Measurements from ENCODE around the gene LPGAT1.

DNA sequence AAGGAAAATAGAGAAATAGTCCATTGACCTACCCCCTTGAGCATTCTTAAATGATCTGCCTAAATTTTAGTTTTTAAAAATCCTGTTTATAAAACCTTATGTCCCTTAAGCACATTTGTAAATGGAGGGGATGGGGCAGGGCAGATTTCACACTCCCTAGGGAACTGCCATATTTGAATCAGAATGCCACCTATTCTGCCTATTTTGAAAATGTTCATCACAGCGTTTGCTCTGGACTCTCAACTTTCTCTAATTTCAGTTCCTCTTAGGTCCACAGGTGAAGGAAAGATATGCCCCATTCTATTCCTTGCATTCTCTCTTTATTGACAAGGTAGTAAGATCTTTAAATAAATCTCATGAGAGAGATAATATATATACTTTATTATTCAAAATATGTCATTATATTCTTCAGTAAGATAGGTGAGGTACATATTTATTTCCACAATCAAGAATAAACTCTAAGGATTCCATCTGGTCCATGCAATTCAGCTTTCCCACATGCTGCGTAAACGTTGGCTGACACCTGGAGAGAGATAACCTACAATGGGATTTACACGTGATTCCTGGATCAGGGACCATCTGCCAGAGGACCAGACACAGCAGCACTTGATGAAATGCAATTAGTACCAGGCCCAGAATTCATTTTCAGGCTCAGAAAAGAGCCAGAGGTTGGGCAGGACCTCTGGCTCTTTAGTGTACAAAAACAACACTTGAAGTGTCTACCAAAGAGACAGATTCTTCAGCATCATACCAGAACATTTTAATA is 1.2 kb upstream of the LPGAT1 start:
- TF ChIP-seq, protein P1, sequence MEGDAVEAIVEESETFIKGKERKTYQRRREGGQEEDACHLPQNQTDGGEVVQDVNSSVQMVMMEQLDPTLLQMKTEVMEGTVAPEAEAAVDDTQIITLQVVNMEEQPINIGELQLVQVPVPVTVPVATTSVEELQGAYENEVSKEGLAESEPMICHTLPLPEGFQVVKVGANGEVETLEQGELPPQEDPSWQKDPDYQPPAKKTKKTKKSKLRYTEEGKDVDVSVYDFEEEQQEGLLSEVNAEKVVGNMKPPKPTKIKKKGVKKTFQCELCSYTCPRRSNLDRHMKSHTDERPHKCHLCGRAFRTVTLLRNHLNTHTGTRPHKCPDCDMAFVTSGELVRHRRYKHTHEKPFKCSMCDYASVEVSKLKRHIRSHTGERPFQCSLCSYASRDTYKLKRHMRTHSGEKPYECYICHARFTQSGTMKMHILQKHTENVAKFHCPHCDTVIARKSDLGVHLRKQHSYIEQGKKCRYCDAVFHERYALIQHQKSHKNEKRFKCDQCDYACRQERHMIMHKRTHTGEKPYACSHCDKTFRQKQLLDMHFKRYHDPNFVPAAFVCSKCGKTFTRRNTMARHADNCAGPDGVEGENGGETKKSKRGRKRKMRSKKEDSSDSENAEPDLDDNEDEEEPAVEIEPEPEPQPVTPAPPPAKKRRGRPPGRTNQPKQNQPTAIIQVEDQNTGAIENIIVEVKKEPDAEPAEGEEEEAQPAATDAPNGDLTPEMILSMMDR (IDR thresholded peaks at IDR 0.05) = no peak
- no peak for TF ChIP-seq POLR2A (IDR thresholded peaks at IDR 0.05)

Data from thyroid gland (tissue), 4 donors.